AG04449 (cell line): ENCODE data around the gene TMEM184B.

Experiments
- CTCF ChIA-PET: fragments of 350-600 bp; formaldehyde crosslinking; extraction: SDS; loops from one replicate; lab custom pipeline; 2021; ENCODE audit warnings: antibody characterized with exemption; lab: Yijun Ruan, JAX
- POLR2A ChIA-PET: fragments of 400-600, 350-600 bp; formaldehyde crosslinking; extraction: SDS; loops from one replicate; lab custom pipeline; 2020; ENCODE audit warnings: antibody characterized with exemption, inconsistent platforms; lab: Yijun Ruan, JAX
- DNase-seq: peaks from one replicate; pipeline ENCODE4 v3.0.0-alpha.2; 2010; ENCODE audit warnings: low read depth, low spot score
- H3K4me3 ChIP-seq: 2 replicates; pipeline ENCODE4 v1.5.1; 2011; ENCODE audit warnings: low read depth, mild to moderate bottlenecking, control low read depth, low read length
- CTCF ChIP-seq: IDR thresholded peaks from one replicate; pipeline ENCODE4 v1.5.1; 2011; ENCODE audit warnings: mild to moderate bottlenecking, moderate library complexity, low read length, control low read depth, inconsistent platforms; ENCODE audit not compliant: insufficient read depth; ENCODE audit errors: missing control alignments

Gene TMEM184B

GRCh38 chr22:38289583-38290082, 16.8 kb upstream of the TMEM184B start:
- TF ChIP-seq CTCF = no peak
- POLR2A ChIA-PET = no interaction called here
- DNase-seq = no peak
- no peak overlapping the region for H3K4me3 ChIP-seq
- CTCF ChIA-PET = interaction anchor here (1.9 kb wide), 1 partner anchor 9 kb away, joined by 5 read pairs; no protein-coding TSS in a partner anchor

- DNase-seq = no peak
- no peak overlapping the region for H3K4me3 ChIP-seq
- TF ChIP-seq CTCF = no peak
- POLR2A ChIA-PET = no interaction called here
- CTCF ChIA-PET = interaction anchor here (0.8 to 1.1 kb wide), 2 partner anchors 12 to 235 kb away, joined by 3 to 6 read pairs; no protein-coding TSS in a partner anchor
Measured at GRCh38 chr22:38286915-38287669, 14.3 kb upstream of the TMEM184B start.

GRCh38 chr22:38285018-38285417, 12.2 kb upstream of the TMEM184B start:
- CTCF ChIA-PET = interaction anchor here (0.7 to 1.5 kb wide), 4 partner anchors 10 to 232 kb away, joined by 3 to 4 read pairs (median 4); no protein-coding TSS in a partner anchor

GRCh38 chr22:38284042-38284402, 11.2 kb upstream of the TMEM184B start:
- DNase-seq = peak; percentile 58
- ChIA-PET CTCF (interaction anchor here (0.6 to 1.5 kb wide), 4 partner anchors 11 to 441 kb away, joined by 3 to 4 read pairs (median 3); no protein-coding TSS in a partner anchor), POLR2A (interaction anchor here (1.2 kb wide), 1 partner anchor 11 kb away, joined by 4 read pairs; the partner anchor contains the start of gene TMEM184B)
- H3K4me3 ChIP-seq = no peak overlapping the region
- TF ChIP-seq CTCF = no peak

More at GRCh38 chr22:38285018-38285417, 12.2 kb upstream of the TMEM184B start:
- TF ChIP-seq CTCF = no peak
- no peak overlapping the region for H3K4me3 ChIP-seq
- no peak for DNase-seq
- POLR2A ChIA-PET = no interaction called here

- no peak overlapping the region for H3K4me3 ChIP-seq
- ChIA-PET POLR2A (interaction anchor here (0.7 kb wide), 1 partner anchor 18 kb away, joined by 3 read pairs; no protein-coding TSS in a partner anchor), CTCF (interaction anchor here (1.2 kb wide), 1 partner anchor 230 kb away, joined by 3 read pairs; no protein-coding TSS in a partner anchor)
- no peak for TF ChIP-seq CTCF
- DNase-seq = no peak
Measured at GRCh38 chr22:38282397-38282796, 9.6 kb upstream of the TMEM184B start.

- no peak overlapping the region for H3K4me3 ChIP-seq
- no peak for DNase-seq
- TF ChIP-seq CTCF = no peak
- ChIA-PET CTCF (no interaction called here), POLR2A (no interaction called here)
Measured at GRCh38 chr22:38276166-38276565, 3.4 kb upstream of the TMEM184B start.
